SK-N-MC (cell line): Measurements from ENCODE around the gene LGALS8.

Experiments used
- EZH2 ChIP-seq: fragments of 200-600 bp; sonication (generic); IDR thresholded peaks from one replicate; pipeline ENCODE4 v1.6.1; 2017; ENCODE audit warnings: antibody characterized with exemption
- POLR2AphosphoS5 ChIP-seq: IDR thresholded peaks from 2 replicates; pipeline ENCODE4 v1.6.1; 2012; ENCODE audit warnings: mild to moderate bottlenecking, low read depth, low read length, borderline replicate concordance

- TF ChIP-seq POLR2AphosphoS5, result no peak
- no peak for TF ChIP-seq EZH2
These were observed 22.7 kb upstream of the LGALS8 start for GRCh38 chr1:236501093-236501492.
